A673 (cell line): ENCODE measurements around the gene MKS1.

Experiments used
- CTCF ChIP-seq: fragments of 300-800, 200-600 bp; sonication (generic); conservative IDR thresholded peaks from 2 replicates; pipeline ENCODE4 v1.5.1; 2017; ENCODE audit warnings: low read depth, mild to moderate bottlenecking, antibody characterized with exemption, low read length, moderate library complexity, mixed read lengths
- EZH2 ChIP-seq: fragments of 200-600 bp; sonication (generic); IDR thresholded peaks from 2 replicates; pipeline ENCODE4 v1.6.1; 2017; ENCODE audit warnings: borderline replicate concordance, low read depth, mild to moderate bottlenecking, mixed read lengths, antibody characterized with exemption, low read length; ENCODE audit not compliant: poor library complexity, severe bottlenecking

GRCh38 chr17:58227733-58228132 is 8.7 kb upstream of the MKS1 start:
- no peak for TF ChIP-seq CTCF
- TF ChIP-seq EZH2 = no peak
